DMS114 treated with DMSO at 0.1 percent for 48 hours (cell line): ENCODE measurements around the gene CNTRL.

ENCODE experiments used
- DNase-seq: peaks from one replicate; lab custom pipeline; 2025; ENCODE audit not compliant: unreplicated experiment; lab: John Stamatoyannopoulos, UW

CNTRL gene

DNA sequence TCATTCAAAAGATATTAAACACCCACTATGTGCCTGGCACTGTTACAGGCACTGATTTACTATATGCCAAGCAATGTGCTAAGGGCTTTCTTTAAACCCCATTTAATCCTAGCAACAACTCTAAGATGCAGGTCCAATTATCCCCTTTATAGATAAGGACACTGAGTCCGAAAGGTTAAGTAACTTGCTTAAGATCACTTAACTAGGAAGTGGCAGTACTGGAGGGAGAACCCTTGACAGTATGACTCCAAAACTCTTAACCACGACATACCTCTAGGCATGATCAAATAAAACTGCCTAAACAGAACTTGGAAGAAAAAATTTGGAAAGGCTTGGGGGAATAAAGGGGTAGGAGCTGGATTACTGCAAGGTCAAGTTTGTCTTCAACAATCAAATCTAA, 125.2 kb downstream of the CNTRL start:
- DNase-seq: no peak

DNA sequence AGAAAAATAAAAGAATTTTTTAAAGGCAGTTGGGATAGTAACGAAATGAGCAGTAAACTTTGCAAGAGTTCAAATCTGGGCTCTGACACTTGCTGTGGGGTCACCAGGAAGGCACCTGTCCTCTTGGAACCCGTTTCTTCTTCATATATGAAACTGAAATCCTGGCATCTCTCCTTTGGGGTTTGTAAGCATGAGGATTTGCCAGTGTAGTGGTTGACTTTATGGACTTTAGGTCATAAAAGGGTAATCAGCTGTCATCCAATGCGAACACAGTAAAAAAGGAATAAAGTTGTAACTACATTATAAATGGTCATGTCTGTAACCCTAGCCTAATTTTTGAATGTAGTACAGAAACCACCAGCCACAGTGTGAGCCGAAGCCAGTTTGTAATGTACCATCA, 125.6 kb downstream of the CNTRL start:
- no peak for DNase-seq

DNA sequence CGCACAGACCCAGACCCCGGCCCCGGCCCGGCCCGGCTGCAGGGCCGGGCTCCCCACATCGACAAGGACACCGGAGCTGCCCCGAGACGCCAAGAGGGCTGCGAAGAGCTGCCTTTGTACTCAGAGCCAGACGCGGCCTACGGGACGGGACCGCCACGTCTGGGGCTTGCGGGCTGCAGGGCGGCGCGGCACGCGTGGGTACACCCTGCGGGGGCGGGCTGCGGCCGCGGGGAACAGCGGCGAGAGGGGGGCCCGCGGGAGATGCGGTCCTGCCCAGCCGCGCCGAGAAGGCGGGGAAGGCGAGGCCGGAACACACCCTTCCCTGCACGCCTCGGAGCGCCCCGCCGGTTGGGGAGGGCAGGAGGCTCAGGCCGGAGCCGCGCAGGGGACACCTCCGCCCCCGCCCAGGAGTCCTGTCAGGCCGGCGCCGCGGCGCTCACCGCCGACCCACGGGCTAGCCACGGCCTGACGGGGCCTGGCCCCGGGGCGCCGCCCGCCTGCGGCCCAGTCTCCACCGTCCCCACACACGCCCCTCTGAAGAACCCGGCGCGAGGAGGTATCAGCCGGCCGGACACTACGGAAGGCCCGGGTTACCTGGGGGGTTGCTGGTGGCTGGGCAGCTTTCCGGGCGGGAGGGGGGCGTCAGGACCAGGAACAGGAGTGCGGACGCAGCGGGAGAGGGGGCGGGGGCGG, 126.4 kb downstream of the CNTRL start:
- DNase-seq: no peak

DNA sequence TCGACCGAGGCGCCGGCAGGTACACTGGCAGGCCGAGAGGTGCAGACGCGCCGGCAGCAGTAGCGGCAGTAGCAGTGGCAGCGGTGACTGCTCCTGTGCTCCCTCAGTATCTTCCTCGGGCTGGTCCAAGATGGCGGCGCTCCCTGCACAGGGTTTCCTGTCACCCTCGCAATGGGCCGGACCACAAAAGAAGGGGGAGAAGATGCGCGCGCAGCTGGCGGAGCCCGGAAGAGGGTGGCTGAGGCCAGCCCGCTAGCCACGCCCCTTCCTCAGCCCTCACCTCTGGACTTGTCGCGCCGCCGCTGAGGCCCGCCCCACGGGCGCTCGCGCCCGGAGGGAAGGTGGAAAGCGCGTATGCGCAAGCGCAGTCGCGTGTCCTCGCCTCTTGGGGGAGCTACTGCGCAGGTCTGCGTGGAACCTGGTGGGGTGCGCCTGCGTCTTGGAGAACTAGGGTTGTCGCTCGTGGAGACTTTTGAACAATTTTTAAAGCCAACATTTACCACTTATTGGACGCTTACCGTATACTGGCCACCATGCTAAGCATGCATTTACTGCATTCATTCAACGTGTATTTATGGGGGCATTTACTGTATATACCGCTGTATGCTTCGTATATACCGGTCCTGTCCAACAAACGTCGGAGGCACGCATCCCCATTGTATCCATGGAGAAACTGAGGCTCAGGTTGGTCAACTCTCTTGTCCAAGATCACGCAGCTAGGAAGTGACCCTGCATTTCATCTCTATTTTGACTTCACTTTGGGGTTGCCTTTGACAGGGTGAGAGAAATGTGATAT, 127.2 kb downstream of the CNTRL start, which contains the start of gene RAB14:
TSS of gene RAB14 (minus strand) at position 132 of the 796 bp plus-strand sequence. CDS start 8,457 bp downstream, outside the sequence.
- DNase-seq: peak; percentile 96

DNA sequence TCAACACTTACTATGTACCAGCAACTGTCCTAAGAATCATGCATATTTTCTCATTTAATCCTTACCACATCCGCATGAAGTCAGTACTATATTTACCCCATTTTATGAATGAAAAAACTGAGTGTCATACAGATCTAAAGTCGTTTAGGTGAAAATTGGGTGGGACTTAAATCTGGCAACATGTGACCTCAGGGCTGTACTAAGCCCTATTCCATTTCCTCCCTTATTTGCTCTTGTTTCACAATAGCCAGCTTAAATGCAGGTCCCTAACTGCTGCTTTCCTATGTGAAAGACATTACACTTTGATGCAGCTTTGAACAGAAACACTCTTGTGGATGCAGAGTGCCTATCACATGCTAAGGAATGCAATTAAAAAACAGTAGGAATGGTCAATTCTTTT, 129.4 kb downstream of the CNTRL start:
- DNase-seq: no peak

DNA sequence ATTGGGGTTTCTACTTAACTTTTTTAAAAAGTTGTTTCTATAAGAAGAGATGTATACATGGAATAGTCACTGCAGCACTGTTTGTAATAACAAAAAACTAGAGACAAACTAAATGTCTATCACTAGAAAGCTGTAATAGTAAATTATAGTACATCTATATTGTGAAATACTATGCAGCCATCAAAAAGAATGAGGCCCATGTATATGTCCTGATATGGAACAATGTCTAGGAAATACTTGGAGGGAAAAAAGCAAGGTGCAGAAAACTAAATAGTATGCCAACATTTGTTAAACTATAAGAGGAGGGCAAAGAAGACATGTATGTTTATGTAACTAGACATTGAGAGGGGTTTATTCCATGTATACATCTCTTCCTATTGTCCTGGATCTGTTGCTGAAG, 129.9 kb downstream of the CNTRL start:
- no peak for DNase-seq

DNA sequence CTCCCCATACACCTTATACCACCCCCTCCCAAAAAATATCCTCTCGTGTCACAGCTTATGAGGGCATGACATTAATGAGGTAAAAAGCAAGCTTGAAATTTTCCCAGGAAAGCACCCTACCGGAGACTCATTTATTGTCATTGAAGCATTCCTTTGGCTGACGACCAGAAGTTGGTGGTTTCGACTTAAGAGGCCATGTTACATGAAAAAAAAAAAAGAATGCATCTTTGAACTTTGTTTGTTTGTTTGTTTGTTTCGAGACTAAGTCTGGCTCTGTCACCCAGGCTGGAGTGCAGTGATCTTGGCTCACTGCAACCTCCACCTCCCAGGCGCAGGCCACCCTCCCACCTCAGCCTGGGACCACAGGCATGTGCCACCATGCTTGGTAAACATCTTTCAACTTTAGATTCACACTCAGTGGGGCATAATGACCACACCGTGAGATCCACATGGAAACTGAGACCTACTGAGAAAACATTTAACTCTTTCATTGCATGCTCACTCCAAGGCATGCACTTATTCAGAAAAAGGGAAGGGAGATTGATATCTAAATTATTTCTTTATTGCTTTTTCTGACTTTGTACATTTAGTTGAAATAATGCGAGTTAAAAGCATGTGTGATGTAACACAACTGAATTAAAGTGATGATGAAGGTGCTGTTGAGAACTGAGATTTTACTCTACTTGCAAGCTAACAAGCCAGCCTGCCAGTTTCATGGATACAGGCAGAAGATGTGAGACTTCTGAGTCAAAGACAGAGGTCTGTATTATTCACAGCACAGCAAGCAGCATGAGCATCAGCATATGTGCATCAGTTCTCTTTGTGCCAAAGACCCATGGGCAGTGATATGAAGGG, 132.0 kb downstream of the CNTRL start:
- no peak for DNase-seq

DNA sequence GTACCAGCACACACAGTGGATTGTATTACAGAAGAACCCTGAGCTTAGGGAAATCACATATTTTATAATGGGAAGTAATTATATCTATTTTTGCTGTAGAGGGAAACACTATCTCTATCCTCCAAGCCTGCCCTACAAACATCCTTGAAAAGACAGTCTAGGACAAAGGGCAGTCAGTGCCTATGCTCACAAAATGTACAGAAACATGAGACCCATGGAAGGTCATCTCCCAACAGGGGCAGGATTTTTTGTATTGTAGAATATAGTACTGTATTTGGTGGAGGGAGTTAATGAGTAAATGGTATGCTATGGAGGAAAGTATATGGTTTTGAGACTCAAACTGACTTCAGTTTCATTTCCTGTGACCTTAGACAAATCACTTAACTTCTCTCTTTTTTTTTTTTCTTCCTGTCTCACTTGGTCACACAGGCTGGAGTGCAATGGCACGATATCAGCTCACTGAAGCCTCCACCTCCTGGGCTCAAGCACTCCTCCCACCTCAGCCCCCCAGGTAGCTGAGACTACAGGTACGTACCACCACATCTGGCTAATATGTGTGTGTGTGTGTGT, 132.7 kb downstream of the CNTRL start:
- no peak for DNase-seq

DNA sequence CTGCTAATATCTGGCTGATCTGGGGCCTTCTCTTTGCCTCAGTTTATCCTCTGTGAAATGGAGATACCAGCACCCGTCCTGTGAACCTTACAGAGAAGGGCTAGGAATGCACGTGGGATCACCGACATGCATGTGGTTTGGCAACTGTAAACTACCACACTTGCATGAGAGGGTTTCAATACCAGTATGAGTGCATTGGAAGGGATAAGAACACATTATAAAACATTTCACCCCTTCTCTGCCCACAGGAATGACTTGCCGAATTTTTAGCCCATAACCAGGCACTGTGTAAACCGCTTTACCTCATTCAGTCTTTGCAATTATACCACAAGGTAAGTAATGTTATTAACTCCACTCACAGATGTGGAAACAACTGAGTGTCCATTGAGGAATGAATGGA, 135.8 kb downstream of the CNTRL start:
- DNase-seq: no peak

DNA sequence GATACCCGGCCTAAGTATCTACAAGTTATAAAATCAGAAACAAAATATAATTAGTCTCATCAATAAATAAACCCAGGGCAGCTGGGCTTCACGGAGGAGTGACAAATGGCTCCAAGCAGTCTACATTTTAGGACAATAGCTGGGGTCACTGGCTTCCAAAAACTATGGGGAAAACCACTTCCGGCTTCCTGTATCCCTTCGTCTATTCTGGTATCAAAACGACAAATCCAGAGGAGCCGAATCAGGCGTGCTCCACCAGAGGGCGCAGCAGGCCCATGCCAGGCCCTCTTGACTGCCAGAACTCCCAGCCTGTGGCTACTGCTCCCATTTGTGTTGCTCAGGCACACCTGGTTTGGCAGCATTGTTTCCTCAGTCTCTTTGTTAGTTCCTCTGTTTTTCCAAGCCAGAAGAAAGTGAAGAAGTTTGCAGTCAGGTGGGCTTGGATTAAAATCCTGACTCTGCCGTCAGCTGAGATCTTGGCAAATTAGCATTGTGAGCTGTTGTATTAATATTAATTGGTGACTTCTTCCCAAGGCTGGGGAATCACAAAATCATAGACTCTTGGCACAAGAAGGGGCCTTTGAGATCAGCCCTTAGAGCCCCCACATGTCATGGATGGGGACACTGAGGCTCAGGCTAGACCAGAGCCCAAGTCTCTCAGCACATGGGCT, 138.5 kb downstream of the CNTRL start:
- peak; percentile 70 for DNase-seq

DNA sequence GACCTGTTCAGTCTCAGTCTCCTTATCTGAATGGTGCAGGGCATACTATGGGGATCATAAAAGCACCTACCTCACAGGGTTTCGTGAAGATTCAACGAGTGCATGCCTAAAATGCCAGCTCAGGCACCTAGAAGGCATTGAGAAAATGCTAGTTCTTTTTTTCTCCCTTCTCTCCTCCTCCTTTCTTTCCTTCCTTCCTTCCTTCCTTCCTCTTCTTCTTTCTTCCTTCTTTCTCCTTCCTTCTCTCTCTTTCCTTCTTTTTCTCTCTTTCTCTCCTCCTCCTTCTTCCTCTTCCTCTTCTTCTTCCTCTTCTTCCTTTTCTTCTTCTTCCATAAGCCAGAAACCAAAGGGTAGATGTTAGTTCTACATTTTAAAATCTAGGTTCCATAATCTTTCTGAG, 139.2 kb downstream of the CNTRL start:
- DNase-seq: no peak

DNA sequence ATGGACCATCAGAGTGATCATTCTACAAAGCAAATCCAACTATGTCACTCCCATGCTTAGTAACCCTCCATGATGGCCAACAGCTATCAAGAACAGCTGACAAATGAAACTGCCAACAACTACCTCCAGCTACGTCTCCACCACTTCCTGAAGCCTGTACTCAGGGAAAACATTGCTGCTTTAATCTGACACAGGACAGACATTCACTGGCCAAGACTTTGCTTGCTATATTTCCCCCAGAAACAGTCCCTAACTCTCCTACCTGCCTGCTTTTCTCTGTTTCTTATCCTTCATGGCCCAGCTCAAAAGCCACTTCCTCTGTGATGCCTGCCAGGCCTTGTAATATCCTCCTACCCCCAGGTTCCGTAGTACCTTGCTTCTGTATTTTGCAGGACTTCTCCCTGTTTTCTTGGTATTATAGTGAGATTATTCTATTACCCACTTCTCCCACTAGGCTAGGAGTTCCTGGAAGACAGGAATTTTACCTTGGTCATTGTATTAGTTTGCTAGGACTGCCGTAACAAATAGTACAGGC, 141.6 kb downstream of the CNTRL start:
- DNase-seq: no peak

DNA sequence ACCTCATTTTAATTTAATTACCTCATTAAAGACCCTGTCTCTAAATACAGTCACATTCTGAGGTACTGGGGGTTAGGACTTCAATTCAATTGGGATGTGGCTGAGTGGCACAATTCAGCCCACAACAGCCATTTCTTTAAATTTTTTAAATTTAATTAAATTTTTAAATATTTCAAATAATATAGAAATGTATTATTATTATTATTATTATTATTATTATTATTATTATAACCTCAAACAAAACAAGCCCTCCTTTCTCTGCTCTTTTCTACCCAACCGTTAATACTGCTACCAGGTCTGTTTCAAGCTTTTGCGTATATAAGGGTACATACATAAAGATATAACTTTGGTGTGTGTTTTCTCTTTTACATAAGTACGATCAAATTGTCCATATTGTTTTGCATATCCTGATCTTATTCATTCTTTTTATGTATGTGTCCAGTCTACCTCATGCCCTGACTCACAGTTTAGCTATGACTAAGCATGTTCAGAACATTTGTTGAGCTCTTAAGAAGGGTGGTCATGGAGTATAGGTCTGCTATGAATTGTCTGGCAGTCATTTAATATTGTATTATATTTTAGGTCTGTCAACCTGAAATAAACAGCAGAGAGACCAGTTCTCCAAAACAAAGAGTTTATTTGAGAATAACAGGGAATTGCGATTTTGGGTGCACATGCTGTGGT, 143.0 kb downstream of the CNTRL start:
- DNase-seq: no peak

DNA sequence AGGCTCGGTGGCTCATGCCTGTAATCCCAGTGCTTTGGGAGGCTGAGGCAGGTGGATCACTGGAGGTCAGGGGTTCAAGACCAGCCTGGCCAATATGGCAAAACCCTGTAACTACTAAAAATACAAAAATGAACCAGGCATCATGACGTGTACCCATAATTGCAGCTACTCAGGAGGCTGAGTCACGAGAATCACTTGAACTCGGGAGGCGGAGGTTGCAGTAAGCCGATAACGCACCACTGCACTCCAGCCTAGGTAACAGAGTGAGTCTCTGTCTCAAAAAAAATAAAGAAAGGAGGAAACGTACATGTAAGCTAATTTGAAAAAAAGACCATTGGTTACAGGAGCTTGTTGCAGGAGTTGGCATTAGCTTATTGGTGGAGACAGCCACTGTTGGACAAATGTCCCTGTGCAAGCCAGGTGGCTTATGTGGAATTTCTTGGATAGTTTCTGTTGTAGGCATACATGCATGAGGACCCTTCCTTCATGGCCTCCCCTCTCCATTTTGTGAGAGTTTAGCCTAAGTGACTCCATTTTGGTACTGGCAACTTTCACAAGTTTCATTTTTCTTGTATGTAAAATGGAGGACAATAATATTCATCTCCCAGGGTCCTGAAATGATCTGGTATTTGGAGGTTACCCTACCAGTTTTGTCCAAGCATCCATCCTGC, 143.7 kb downstream of the CNTRL start:
- DNase-seq: no peak

DNA sequence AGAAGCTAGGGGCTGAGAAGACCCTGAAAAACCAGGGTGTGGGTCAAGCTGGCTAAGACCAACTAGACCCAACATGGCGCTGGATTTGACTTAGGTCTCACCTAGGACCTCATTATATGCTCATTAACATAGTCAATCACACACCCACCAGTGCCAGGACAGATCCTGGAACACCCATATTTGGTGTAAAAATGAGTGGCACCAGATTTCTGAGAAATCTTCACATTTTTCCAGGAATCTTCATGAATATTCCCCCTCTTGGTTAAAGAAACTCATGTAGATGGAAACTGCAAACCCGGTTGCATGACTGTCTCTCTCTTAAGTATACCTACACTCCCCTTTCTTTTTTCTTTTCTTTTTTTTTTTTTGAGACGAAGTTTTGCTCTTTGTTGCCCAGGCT, 144.8 kb downstream of the CNTRL start:
- DNase-seq: no peak

DNA sequence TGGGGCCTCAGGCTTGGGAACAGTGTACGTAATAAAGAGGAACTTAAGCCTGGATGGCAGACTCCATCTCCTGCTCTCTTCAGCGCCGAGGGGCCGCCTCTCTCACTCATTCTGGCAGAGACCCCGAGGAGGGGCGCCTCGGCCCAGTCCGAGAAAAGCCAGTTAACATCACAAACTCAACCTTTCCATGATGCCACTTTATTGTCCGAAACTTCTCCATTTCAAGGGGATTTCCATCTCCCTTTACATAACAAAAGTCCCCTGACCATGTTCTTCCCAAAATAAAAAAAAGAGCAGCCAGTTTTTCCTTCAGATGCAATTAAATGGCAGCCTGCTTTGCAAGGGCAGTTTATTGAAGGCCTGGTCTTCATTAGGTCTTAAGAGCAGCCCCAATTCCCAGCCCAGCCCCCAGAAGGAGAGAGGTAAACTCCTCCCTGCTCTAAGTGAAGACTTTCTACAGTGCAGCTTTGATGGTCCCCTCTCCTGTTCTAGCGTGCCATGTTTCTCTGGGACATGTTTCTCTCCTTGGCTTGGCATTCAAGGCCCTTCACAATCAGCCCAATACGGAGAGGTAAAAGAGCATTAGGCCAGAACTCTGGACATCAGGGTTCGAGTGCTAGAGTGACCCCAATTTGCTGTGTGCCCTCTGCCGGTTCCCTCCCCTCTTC, 146.4 kb downstream of the CNTRL start:
- DNase-seq: no peak

DNA sequence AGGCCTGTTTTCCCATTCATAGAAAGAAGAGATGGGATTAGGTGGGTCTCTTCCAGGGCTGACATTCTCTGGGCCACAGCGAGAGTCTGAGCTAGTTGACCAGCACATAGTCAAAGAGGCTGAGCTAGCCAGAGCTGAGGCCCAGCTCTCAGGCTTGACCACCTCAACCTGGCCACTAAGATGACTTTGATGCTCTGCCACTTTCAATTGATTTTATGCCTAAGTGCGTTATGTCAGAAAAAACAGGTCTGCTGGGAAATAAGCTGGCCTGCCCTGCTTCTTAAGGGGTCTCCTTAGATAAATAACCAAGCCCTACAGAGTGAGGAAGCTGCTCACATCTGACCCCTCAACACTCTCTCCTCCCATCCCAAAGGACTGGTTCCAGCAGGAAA, 146.9 kb downstream of the CNTRL start:
- DNase-seq: no peak

DNA sequence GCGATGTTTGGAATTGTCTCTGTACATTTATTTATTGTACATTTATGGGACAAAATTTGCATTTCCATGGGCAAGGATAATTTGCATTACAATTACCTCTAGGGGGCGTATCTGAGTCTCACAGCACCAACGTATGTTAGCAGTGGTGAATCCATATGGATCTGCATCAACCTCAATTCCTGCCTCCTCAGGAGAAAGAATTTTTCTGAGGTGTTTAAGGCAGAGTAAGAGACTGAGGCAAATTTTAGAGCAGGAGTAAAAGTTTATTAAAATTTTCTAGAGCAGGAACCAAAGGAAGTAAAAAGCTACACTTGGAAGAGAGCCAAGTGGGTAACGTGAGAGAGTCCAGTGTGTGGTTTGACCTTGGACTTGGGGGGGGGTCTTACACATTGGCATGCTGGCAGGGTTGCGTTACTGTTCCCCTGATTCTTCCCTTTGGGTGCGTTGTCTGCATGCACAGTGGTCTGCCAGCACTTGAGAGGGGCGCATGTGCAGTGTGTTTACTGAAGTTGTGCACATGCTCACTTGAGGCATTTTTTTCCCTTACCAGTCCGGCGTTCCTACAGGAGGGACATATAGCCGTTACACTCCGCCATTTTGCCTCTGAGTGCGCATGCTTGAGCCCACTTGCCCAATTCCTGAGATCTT, 147.9 kb downstream of the CNTRL start:
- DNase-seq: no peak
